ENCODE results near the gene FAM185A.
"Not testable (repeated sequence)": the region's sequence is repeated elsewhere in the genome, so short reads cannot be mapped to it uniquely, and the experiment has no call there.

Gene FAM185A

DNA sequence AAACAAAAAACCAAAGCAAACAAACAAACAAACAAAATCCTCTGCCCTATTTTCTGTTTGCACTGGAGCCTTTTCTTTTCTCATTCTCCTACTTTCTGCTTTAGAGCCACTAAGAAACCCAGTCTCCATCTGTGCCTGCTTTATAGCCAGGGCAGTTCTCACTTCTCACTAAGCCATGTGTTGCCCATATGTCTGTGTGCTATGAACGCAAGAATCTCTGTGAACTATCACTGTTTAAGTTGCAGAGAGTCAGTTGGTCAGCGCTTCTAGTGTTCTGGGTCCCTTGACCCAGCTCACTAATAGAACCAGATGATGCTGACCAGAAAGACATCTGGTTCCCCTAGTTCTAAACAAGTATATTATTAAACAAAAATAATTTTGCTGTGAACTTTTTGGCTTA is 81.4 kb downstream of the FAM185A start:
- DNase-seq (ENCODE audit: low read depth): no peak

DNA sequence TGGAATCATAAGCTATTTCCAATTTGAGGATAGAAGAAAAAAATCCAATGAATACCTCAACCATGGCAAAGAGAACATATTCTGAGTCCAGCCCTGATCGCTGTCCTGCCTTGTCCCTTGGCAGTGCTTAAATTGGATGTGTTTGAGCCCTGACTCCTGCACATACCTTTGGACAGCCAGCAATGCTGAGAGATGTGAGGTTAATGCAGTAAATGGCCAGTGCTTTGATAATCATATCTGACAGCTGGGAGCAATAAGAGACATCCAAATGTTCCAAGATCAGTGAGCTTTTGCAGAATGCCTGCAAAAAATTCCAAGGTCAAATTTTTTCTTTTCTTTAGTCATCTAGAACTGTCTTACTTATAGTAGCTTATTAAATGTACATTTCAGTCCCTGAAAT is 83.9 kb downstream of the FAM185A start:
- no peak for DNase-seq (ENCODE audit: low read depth)

GRCh38 chr7:102833343-102833742 is 84.5 kb downstream of the FAM185A start:
- no peak for DNase-seq (ENCODE audit: low read depth)

- DNase-seq (ENCODE audit: low read depth): no peak
These were observed 85.7 kb downstream of the FAM185A start for GRCh38 chr7:102834466-102834865.

DNA sequence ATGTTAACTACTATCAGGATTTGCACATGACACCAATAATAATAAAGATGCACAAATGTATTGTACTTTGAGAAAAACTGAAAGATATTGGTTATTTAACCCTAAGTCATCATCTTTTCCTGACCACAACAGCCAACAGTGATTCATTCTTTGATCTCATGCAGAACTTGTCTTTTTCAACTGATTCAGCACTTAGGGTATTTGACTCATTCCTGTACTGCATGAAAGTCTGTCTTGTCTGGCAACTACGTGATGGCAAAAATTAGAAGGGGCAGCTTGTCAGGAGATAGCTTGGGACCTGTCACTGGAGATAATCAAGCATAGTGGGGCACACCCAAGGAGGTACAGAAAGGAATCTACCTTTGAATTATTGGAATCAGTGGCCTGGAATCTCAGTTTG is 86.2 kb downstream of the FAM185A start:
- DNase-seq (ENCODE audit: low read depth): peak; percentile 49

GRCh38 chr7:102836191-102836919 is 87.6 kb downstream of the FAM185A start:
- DNase-seq (ENCODE audit: low read depth): peak; percentile 58

DNA sequence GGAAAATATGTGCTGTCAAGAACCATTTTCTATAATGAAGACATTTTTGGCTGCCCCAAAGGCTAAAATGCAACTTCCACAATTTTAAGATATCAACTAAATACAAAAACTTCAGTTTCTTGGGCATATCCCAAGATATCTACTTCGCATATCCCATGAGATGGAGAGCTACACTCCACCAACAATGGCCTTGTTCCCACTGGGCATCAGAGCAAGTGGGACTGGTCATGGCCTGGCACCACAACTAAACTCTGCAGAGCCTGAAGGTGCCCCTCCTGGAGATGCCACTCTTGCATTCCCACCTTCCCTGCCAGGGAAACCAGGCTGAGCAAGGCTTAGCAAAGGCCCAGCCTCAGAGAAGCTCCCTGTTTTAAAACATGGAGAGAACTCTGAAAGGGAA is 88.2 kb downstream of the FAM185A start:
- DNase-seq (ENCODE audit: low read depth): no peak

DNA sequence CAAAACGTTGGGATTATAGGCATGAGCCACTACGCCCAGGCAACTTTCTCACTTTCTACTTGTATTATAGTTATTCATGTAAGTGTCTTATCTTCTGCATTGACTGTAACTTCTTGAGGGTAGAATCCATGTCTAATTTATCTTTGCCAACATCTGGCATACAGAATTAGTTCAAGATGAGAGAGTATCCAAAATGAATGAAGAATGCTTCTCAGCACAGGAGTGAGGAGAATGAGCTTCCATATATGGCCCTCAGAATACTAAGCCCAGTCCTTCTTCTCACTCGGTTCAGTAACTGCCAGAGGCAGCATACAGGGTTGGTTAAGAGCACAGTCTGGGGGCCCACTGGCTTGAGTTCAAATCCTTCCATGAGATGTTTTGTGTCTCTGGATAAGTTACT is 89.0 kb downstream of the FAM185A start:
- DNase-seq (ENCODE audit: low read depth): no peak

GRCh38 chr7:102838572-102839101 is 89.8 kb downstream of the FAM185A start:
- not testable (repeated sequence) for DNase-seq (ENCODE audit: low read depth)

- DNase-seq (ENCODE audit: low read depth): no peak
These were observed 91.6 kb downstream of the FAM185A start for GRCh38 chr7:102840404-102840803.

- no peak for DNase-seq (ENCODE audit: low read depth)
These were observed 92.5 kb downstream of the FAM185A start for GRCh38 chr7:102841290-102841689.

GRCh38 chr7:102842284-102842683 is 93.5 kb downstream of the FAM185A start:
- DNase-seq (ENCODE audit: low read depth): no peak

DNA sequence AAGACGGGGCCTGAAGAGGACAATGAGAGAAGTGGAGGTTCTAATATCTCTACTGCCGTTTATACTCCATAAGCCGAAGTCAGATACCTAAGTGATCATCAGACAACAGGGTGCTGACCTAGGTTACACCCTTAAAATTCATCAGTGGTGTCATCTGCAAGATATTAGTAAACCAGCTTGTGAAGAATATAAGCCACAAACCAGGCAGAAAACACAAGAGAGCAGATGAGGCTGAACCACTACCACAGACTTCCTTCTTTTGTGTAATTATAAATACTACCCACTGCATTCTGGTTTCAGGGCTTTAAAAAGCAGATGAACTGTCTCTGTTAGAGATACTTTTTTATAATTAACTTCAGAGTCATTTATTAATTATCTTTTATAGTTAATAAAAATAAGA is 95.1 kb downstream of the FAM185A start:
- no peak for DNase-seq (ENCODE audit: low read depth)

- DNase-seq (ENCODE audit: low read depth): no peak
These were observed 96.5 kb downstream of the FAM185A start for GRCh38 chr7:102845346-102845745.

DNA sequence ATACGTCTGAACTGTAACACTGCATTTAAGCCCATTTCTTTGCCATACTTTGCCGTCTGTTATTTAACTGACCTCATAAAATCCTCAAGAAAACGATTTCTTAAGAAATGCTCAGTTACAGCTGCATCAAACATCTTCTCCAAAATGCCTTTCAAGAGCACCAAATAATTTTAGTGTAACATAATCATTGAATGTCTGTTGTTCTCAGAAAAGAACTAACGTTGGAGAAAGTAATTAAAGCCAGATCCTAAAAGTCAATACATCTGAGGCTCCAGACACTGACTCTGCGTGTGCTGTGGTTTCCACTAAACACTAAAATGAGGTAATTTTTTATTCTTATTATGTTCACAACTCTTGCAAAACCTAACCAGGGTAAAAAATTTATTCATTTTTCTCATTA is 100.3 kb downstream of the FAM185A start:
- no peak for DNase-seq (ENCODE audit: low read depth)

DNA sequence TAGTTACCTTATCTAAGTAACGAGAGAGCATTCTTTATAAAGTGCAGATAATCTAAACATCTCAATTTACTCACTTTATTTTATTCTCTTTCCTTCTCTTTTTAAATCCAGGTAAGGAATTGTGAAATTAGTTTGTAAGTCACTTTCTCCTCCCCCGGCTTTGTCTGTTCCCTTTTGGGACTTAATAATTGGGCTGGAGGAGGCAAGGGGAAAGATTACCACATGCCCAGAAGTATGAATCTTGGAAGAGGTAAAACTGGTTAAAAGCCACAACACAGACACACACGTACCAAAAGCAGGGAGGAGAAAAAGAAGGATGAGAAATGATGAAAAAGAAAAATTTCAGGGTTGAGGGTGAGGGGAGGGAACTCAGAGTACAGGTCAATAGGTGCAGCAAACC is 100.7 kb downstream of the FAM185A start:
- no peak for DNase-seq (ENCODE audit: low read depth)

DNA sequence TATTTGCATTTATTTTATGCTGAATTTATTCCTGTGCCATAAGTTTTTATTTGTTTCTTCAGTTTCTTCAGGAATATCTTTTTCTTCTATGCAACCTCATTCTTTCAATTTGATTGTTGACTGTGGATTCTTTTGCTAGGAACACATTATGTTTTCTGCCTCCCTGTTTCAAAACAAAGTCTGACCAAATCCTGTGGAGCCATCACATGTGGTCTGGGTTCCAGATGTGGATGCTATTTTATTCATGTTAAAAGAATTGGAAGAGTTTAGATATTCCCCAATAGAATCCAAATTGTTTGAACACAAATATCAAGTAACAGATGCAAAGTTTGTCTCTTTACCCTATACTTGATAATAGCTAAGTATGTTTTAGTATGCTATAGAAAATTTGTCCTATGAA is 107.2 kb downstream of the FAM185A start:
- no peak for DNase-seq (ENCODE audit: low read depth)

All from HS-27A (cell line).